Brain microvascular endothelial cell (primary cell): Measurements from ENCODE around the gene TVP23A.

Experiments
- DNase-seq: peaks from one replicate; pipeline ENCODE4 v3.0.0-alpha.2; 2020
- H3K27ac ChIP-seq: fragments of 250-450 bp; sonication (Bioruptor Pico); 2 replicates; pipeline ENCODE4 v1.5.1; 2020; ENCODE audit warnings: mild to moderate bottlenecking, moderate library complexity
- H3K27me3 ChIP-seq: fragments of 250-450 bp; sonication (Bioruptor Pico); replicated peaks from 2 replicates; pipeline ENCODE4 v1.5.1; 2020; ENCODE audit warnings: mild to moderate bottlenecking
- H3K36me3 ChIP-seq: fragments of 250-450 bp; sonication (Bioruptor Pico); replicated peaks from 2 replicates; pipeline ENCODE4 v1.5.1; 2020; ENCODE audit warnings: mild to moderate bottlenecking
- H3K4me3 ChIP-seq: 2 replicates; pipeline ENCODE4 v1.5.1; 2011; ENCODE audit warnings: low read depth, mild to moderate bottlenecking, control low read depth, low read length, moderate library complexity
- in situ Hi-C: cut with HindIII; loops from 2 replicates; pipeline ENCODE4 v1.10.0; 2017; ENCODE audit warnings: low sequenced_read_pairs, low pct_ligation_motif_present
- TF ChIP-seq, protein P1 (sequence below): IDR thresholded peaks from 2 replicates; pipeline ENCODE4 v1.5.1; 2011; ENCODE audit warnings: low read depth, mild to moderate bottlenecking, moderate library complexity, low read length, control low read depth, inconsistent platforms; ENCODE audit errors: missing control alignments

TVP23A gene

DNA sequence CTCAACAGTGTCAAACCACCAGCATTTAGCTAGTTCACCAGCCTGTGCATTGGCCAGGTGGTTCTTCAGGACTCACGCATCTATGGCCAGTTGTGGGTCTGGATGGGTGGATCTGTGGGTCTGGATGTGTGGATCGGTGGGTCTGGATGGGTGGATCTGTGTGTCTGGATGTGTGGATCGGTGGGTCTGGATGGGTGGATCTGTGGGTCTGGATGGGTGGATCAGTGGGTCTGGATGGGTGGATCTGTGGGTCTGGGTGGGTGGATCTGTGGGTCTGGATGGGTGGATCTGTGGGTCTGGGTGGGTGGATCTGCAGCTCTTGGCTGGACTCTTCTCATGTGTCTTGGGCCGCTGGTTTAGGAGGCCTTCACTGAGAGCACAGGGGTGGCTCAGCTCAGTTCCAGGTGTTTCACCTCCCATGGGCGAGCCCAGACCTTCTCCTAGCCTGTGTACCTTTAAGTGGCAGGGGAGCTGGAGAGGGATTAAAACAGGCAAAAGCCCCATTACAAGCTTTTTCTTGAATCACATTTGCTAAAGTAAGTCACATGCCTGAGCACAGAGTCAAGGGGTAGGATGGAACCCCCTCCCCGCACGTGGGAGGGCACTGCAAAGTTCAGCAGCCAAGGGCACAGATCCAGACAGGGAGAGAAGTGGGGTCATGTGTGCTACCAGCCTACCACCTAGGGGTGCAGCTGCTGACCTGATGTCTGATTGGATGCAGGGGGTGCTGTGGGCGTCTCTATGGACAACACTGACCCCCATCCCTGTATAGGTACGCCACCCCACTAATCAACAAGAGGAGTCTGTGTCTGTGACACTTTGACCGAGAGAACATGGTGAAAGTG is 78.4 kb downstream of the TVP23A start:
- H3K27me3 ChIP-seq: no peaks in the 10 kb centered on the region
- H3K4me3 ChIP-seq: no peak overlapping the region
- TF ChIP-seq, protein P1, sequence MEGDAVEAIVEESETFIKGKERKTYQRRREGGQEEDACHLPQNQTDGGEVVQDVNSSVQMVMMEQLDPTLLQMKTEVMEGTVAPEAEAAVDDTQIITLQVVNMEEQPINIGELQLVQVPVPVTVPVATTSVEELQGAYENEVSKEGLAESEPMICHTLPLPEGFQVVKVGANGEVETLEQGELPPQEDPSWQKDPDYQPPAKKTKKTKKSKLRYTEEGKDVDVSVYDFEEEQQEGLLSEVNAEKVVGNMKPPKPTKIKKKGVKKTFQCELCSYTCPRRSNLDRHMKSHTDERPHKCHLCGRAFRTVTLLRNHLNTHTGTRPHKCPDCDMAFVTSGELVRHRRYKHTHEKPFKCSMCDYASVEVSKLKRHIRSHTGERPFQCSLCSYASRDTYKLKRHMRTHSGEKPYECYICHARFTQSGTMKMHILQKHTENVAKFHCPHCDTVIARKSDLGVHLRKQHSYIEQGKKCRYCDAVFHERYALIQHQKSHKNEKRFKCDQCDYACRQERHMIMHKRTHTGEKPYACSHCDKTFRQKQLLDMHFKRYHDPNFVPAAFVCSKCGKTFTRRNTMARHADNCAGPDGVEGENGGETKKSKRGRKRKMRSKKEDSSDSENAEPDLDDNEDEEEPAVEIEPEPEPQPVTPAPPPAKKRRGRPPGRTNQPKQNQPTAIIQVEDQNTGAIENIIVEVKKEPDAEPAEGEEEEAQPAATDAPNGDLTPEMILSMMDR: no peak
- in situ Hi-C loops: loop anchor here (25.0 kb wide), 1 partner anchor 203 kb away; no protein-coding TSS in a partner anchor
- H3K36me3 ChIP-seq: no peaks in the 10 kb centered on the region
- DNase-seq: no peak
- no peak overlapping the region for H3K27ac ChIP-seq

DNA sequence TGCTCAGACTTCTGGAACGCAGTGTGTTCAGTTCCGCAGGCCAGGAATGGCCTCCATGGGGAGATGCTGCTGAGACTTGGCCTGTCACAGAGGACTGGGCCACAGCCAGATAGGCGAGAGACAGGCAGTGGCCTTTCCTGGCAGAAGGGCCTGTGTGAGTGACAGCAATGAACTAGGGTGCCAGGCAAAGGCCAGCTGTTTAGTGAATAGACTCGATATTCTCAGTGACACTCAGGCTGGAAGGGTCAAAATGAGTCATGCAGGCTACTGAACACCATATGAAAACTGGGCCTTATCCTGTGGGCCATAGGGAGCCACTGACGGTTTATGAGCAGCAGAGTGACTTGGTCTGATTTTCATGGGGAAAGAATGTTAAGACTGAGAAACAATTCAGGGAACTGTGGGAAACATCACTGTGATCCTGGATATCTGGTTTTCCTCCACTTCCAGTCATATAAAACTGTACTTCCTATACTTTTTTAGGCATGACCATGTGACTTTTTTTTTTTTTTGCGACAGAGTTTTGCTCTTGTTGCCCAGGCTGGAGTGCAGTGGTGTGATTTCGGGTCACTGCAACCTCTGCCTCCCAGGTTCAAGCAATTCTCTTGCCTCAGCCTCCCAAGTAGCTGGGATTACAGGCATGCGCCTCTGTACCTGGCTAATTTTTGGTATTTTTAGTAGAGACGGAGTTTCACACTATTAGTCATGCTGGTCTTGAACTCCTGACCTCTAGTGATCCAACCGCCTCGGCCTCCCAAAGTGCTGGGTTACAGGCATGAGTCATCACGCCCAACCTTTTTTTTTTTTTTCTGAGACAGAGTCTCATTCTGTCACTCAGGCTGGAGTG is 80.1 kb downstream of the TVP23A start:
- no peaks in the 10 kb centered on the region for H3K27me3 ChIP-seq
- no peak overlapping the region for H3K4me3 ChIP-seq
- TF ChIP-seq, protein P1: no peak
- peak overlapping the region; percentile 56 for H3K27ac ChIP-seq
- peak; percentile 81 for DNase-seq
- no peaks in the 10 kb centered on the region for H3K36me3 ChIP-seq
- in situ Hi-C loops: loop anchor here (25.0 kb wide), 1 partner anchor 201 kb away; no protein-coding TSS in a partner anchor

DNA sequence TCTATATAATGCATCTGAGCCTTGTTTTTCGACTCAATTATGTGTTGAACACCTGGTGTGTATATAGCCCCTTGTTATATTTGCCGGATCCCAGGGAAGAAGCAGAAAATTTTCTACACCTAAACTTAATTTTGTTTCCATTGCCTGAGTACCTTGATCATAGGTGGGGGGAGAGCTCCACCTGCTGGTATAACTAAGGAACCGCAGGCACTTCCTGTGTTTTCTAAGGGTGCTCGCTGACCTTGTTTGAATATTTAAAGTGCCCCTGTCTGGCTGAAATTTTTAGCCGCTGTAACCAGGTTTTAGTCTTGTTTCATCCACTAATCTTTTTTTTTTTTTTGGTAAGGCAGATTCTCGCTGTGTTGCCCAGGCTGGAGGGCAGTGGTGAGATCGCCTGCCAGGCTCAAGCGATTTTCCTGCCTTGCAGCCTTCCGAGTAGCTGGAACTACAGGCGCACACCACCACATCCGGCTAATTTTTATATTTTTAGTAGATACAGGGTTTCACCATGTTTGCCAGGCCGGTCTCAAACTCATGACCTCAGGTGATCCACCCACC is 81.4 kb downstream of the TVP23A start:
- in situ Hi-C loops: loop anchor here (25.0 kb wide), 1 partner anchor 200 kb away; no protein-coding TSS in a partner anchor
- TF ChIP-seq, protein P1: peak; percentile 91
- Histone ChIP-seq H3K4me3 (no peak overlapping the region), H3K27me3 (no peaks in the 10 kb centered on the region), H3K36me3 (no peaks in the 10 kb centered on the region), H3K27ac (no peak overlapping the region)
- DNase-seq: peak; percentile 44

DNA sequence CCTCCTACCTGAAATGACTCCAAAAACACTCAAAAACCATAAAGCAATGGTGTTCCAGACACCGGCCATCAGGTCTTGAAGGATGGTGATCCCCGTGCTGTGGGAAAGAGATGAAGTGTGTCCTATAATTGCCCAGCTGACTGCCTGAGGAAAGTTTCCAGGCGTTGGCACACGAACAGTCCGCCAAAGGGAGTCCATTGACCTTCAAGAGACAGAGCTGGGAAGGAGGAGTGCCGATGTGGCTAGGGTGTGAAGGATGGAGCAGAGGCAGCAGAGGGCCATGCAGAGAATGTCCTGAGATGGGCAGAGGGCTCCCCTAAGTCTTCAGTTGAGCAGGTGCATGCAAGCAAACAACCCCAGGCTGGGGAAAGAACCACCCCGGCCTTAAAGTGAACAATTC is 86.8 kb downstream of the TVP23A start:
- H3K4me3 ChIP-seq: no peak overlapping the region
- no peaks in the 10 kb centered on the region for H3K36me3 ChIP-seq
- no peaks in the 10 kb centered on the region for H3K27me3 ChIP-seq
- TF ChIP-seq, protein P1: no peak
- in situ Hi-C loops: loop anchor here (25.0 kb wide), 1 partner anchor 194 kb away; no protein-coding TSS in a partner anchor
- no peak overlapping the region for H3K27ac ChIP-seq
- no peak for DNase-seq

DNA sequence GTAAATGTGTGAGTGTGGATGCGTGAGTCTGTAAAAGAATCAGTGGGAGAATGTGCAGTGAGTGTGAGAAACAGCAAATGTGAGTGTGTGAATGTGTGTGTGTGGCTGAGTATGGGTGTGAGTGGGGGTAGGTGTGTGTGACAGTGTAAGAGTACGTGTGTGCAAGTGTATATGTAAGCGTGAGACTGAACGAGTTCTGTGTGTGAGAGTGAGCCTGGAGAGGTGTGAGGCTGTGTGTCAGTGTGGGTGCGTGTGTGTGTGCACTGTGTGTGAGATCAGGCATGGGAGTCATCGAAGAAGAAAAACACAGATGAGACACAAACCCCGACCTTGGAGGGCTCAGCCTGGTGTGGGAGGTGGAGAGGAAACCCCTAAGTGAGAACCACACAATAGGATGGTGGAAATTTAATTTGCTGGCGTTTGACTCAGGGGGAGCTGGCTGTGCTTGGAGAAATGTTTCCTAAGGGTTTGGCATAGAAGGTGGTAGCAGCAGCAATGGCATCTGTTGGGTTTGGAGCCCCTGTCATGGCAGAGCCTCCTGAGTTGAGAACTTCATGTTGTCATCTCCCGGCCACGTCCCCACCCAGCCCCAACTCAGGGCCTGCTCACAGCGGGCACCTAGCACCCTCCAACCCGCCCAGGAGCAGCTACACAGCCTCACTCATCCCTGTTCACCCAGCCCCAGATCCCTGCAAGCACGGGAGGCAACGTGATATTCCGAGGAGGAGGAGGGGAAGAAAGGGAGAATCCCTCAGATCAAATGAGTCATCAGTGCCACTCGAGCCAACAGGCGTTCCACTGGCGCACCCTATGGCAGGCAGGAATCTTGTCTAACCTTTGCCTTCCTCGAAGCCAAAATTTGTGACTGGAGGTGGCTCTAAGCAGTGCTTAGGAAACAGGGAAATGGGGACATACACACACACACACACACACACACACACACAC is 89.2 kb downstream of the TVP23A start:
- no peak for DNase-seq
- in situ Hi-C loops: loop anchor here (25.0 kb wide), 1 partner anchor 192 kb away; no protein-coding TSS in a partner anchor

More for the DNA sequence above, 89.2 kb downstream of the TVP23A start:
- no peaks in the 10 kb centered on the region for H3K36me3 ChIP-seq
- TF ChIP-seq, protein P1: peak; percentile 36
- no peak overlapping the region for H3K4me3 ChIP-seq
- no peak overlapping the region for H3K27ac ChIP-seq
- no peaks in the 10 kb centered on the region for H3K27me3 ChIP-seq
